Omental fat pad (tissue), 4 donors: ENCODE measurements around the gene NIP7. TPM values are rescaled to one million over a fixed set of nuclear protein-coding genes. Genes with fewer than 3 reads are reported as not detected.

Experiments
- ATAC-seq: fragments of 150-250 bp; one replicate; pipeline ENCODE4 v1.9.1; 2016; ENCODE audit warnings: mild to moderate bottlenecking, moderate library complexity; ENCODE audit not compliant: low FRiP score
- DNase-seq: peaks from one replicate; pipeline ENCODE4 v3.0.0-alpha.2; 2019; ENCODE audit warnings: low spot score
- total RNA-seq, 4 donors: library from RNA; depleted of rRNA; stranded (reverse); fragments of >200 nt; gene quantifications; one replicate each; pipeline ENCODE4 v1.1.0, GENCODE V29; 2016
- TF ChIP-seq, protein P1 (sequence below), 3 donors: fragments of 450-650 bp; IDR thresholded peaks; one replicate each; pipeline ENCODE4 v1.5.1; 2016 to 2017; ENCODE audit warnings: antibody characterized with exemption in 3 of 3, mild to moderate bottlenecking in 3 of 3, moderate library complexity in 2 of 3

NIP7 gene
- total RNA-seq, 4 donors from 2014 or later, result 14.7 to 56.8 (median 17.1) TPM

DNA sequence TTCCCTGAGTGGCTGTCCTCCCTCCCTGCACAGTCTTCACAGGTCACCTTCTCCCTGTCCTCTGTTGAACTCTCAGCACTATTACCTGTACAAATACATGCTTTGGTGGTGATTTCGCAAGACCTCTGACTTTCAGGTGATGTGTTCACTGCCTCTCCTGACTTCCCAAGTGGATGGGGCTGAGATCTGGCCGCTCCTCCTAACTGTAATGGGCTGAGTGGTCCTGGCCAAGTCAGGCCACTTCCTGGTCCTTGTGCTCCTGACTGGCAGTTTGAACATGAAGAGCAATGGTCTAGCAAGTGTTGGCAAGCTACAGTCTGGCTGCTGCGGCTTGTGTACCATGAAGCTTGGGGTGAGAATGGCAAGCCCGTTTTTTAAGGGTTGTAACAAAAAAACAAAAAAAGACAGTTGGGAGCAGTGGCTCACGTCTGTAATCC, 23.7 kb downstream of the NIP7 start:
- no peak for ATAC-seq
- TF ChIP-seq, protein P1, sequence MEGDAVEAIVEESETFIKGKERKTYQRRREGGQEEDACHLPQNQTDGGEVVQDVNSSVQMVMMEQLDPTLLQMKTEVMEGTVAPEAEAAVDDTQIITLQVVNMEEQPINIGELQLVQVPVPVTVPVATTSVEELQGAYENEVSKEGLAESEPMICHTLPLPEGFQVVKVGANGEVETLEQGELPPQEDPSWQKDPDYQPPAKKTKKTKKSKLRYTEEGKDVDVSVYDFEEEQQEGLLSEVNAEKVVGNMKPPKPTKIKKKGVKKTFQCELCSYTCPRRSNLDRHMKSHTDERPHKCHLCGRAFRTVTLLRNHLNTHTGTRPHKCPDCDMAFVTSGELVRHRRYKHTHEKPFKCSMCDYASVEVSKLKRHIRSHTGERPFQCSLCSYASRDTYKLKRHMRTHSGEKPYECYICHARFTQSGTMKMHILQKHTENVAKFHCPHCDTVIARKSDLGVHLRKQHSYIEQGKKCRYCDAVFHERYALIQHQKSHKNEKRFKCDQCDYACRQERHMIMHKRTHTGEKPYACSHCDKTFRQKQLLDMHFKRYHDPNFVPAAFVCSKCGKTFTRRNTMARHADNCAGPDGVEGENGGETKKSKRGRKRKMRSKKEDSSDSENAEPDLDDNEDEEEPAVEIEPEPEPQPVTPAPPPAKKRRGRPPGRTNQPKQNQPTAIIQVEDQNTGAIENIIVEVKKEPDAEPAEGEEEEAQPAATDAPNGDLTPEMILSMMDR (IDR thresholded peaks at IDR 0.05), result no peak

DNA sequence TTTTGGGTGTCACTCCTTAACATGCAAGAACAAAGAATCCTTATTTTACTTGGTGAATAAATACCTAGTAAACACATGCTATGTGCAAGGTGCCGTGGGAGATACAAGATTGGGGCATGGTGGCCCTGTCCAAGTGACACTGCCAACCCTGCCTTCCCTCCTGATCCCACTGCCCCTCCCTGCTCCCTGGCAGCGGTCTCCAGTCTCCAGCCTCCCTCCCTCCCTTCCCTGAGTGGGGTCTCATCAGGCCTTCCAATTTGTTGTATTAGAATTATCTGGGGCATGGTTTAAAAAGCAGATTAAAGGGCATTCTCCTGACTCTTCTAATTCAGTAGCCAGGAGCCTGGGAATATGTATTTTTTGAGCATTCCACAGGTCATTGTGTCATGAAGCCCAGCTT, 24.5 kb downstream of the NIP7 start:
- TF ChIP-seq, protein P1 (IDR thresholded peaks at IDR 0.05), result no peak
- DNase-seq, result no peak
- no peak for ATAC-seq

More for the DNA sequence above, 23.7 kb downstream of the NIP7 start:
- DNase-seq, result no peak

DNA sequence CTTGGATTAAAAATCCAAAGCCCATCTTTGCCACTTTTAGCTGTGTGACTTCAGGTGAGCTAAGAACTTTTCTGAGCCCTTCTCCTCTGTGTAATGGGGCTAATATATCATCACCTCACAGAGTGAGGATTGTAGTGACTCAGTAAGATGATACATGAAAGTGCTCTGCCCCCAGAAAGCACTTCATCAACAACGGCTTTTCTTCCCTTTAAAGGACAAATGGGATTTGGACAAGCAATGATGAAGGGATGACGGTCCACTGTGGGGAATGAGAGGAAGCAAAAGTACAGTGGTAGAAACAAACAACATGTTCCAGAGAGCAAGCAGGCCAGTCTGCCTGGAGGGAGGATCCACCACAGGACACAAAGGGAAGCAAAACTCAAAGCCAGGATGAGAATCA, 26.3 kb downstream of the NIP7 start:
- no peak for ATAC-seq
- DNase-seq, result no peak
- TF ChIP-seq, protein P1 (IDR thresholded peaks at IDR 0.05), result no peak

DNA sequence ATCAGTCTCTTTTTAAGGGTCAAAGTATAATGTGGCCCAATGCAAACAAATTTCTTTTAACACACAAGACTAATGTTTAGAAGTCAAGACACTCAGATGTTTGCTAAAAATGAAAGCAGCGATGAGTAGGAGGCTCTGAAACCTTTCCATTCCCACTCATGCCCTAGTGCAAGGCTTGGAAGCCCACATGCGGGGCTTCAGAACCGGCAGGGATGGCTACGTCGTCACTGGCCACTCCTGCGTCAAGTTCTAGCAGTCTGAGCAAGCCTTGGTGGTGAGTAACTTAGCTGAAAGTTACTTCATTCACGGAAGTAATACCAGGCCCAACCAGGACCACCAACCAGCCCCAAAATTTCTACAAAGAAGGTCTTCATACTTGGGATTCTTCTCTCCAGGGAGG, 26.9 kb downstream of the NIP7 start:
- DNase-seq (no peak), ATAC-seq (no peak)
- TF ChIP-seq, protein P1 (IDR thresholded peaks at IDR 0.05), result no peak

DNA sequence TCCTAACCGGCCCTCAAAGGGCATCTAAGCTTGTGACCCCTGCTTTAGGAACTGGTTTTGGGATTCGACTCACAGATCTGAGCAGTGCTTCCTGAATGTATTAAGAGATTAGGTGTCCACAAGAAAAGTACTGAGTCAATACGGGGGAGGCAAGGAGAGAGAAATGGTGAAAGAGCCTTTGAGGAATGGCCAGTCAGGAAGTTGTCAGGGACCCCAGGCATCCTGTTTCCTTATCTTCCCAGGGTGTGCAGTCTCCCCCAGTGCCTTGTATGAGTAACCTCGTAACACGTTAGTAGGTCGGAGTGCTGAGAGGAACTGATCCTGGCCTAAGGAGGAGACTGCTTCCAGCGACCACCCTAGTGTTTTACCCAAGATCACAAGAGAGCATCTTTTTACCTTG, 28.4 kb downstream of the NIP7 start:
- peak; percentile 53 for ATAC-seq
- no peak for DNase-seq
- TF ChIP-seq, protein P1 (IDR thresholded peaks at IDR 0.05), result no peak

DNA sequence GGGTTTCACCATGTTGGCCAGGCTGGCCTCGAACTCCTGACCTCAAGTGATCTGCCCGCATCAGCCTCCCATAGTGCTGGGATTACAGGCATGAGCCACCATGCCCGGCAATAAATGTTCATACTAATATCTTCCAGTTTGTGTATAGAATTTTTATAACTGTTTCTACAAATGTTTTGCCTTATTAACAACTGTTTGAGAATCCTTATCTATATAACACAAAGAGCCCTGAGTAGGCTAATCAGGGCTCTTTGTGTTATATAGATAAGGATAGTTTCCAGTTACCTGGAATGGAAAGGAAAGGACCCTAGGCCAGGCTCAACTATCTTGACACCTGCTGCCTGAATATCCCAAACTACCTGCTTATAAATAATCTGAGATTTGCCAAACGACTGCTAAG, 29.3 kb downstream of the NIP7 start:
- TF ChIP-seq, protein P1 (IDR thresholded peaks at IDR 0.05), result no peak
- no peak for DNase-seq
- ATAC-seq, result no peak

DNA sequence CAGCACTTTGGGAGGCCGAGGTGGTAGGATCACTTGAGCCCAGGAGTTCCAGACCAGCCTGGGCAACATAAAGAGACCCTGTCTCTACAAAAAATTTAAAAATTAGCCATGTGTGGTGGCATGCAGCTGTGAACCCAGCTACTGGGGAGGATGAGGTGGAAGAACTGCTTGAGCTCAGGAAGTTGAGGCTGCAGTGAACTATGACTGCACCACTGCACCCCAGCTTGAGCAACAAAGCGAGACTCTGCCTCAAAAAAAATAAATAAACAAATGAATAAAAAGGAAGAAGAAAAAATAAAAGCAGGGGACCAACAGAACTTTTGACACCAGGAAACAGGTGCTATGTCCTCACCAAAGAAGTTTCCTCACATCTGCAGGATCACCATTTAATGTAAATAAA, 32.0 kb downstream of the NIP7 start:
- ATAC-seq (no peak), DNase-seq (no peak)
- TF ChIP-seq, protein P1 (IDR thresholded peaks at IDR 0.05), result no peak
